GM18505 (cell line): Measurements from ENCODE around the gene RYR3.

Experiments
- ATAC-seq: cut with Tn5 transposase; IDR thresholded peaks from one replicate; pipeline ENCODE4 v1.9.1; 2021; ENCODE audit not compliant: unreplicated experiment
- POLR2A ChIP-seq: IDR thresholded peaks from 4 replicates; pipeline ENCODE4 v1.6.1; 2011; ENCODE audit warnings: borderline replicate concordance; ENCODE audit not compliant: insufficient read depth, insufficient read length; ENCODE audit errors: extremely low read depth

The RYR3 gene

DNA sequence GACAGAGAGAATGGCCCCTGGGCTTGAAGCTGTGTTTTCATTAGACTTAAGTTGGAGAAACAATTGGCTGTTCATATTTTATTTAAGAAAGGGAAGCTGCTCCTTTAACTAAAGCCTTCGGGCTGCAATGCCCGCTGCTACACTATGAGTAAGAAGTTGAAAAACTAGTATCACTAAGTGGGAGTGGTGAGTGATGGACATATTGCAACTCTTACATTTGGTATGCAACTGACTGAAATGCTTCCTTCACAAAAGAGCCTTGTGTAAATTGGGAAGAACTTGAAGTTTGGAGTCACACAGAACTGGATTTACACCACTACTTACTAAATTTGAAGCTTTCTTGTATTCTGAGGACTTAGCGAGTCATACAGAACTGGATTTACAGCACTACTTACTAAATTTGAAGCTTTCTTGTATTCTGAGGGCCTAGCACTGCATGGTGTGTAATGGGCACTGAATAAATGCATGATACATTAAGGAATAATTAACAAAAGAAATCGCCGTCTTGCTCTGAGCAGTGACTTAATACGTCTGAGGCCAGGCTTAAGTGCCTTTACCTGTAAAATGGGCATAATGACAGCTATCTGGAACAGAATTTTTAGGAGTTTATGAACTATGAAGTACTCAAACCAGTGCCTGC is 149.5 kb downstream of the RYR3 start:
- no peak for TF ChIP-seq POLR2A
- ATAC-seq, result no peak

DNA sequence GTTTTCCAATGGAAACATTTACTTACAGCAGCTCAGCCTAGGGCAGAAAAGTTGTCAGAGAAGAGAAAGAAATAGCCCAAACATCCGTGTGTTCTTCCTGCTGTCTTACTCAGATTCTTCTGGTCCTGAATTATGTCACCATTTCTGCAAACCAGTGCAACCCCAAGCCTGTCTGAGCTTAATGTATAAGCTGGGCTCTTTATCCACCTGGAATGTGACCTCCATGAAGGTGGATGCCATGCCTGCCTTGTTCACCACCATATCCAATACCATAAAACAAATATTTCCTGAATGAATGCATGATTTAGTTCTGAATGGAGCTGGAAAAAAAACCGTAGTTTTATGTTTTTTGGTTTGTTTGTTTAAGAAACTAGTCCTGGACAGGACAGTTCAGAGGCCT is 150.9 kb downstream of the RYR3 start:
- ATAC-seq, result no peak
- TF ChIP-seq POLR2A, result no peak

DNA sequence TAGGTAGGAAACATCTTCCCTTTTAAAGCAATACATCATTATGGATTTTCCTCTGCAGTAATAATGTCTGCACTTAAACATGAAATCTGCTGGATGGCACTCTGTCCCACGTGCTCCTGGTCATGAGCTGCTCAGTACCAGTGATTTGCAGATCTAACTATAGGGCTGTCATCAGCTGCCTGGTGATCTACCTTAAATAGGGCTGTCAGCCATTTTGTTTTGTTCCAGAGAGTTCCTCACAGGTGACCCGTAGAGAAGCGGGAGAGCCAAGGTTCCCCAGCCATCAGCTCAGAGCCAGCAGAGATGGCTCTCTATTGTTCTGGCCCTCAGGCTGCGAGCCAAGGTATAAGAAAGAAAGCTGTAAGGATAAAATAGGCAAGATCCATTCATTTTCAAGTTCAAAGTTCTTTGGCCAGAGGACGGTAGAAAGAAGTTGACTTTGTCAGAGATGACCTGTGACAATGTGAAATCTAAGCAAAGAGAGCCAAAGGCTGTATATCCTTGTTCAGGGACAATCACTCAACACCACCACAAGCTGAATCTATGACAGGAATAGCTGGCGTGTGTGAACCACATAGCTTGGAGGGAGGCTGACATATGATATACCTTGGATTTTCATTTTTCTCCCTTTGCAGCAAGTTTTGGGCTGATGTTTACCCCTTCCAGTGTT is 156.5 kb downstream of the RYR3 start:
- no peak for TF ChIP-seq POLR2A
- no peak for ATAC-seq

DNA sequence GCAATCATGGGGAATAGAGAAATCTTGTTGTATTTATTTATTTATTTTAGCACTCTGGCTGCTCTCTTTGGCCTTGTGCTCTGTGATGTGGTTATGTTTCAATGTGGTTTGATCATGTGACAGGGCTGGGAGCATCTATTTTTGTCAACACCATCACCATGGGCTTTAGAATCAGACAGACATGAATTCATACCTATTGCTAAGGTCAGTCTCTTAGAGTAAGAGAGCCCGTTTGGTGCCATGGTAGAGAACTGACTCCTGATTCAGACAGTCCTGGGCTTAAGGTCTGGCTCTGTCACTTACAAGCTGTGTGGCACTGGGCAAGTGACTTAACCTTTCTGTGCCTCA is 157.0 kb downstream of the RYR3 start:
- ATAC-seq, result no peak
- TF ChIP-seq POLR2A, result no peak

DNA sequence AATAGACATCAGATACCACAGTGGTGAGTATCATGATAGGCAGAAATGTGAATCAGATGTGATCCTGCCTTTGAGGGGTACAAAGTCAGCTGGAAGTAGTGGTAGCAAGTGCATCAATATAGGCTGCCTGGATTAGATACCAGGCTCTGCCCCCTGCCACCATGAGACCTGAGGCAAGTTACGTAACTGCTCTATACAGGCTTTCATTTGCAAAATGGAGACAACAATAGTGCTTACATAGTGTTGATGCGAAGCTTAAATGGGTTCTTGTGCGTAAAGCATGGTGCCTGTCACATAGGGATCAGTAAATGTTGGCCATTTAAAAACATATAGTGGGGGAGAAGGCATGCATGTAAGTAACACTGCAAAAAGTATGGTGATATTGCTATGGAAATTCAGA is 158.0 kb downstream of the RYR3 start:
- ATAC-seq, result no peak
- TF ChIP-seq POLR2A, result no peak

DNA sequence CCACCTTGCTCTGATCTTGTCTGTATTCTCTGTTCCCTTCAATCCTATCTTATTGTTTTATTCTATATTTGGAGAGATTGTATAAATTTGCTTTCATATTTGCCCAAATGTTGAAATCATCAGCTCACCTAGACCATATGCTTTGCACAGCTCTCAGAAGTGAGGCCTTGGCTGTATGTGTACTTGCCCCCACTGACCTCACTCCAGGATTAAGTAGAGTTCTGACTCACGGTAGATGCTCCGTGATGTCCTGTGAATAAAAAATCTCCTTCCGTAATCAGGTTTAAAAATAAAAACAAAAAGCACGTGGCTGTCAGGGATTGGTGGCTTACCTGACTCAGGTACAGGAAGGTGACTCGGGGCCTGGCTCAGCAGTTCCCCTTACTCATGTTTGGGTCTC is 162.2 kb downstream of the RYR3 start:
- ATAC-seq, result no peak
- no peak for TF ChIP-seq POLR2A

DNA sequence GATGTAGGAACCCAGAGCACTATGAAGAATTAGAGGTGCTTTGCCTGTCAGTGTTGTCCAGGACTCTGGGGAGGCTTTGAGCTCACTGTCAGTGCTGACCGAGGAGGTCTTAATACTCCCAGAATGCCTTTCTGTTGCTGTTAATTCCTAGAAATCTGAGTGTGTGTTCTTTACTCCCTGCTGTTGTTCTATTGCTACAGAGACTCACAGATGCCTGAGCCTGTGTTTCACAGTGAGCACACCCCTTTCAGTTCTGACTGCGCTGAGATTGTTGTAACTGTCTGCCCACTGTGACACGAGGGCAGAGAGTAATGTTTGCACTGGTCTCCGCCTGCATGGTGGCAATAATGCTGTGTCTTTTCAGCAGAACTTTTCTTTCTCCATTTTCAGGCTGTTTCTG is 162.9 kb downstream of the RYR3 start:
- TF ChIP-seq POLR2A, result no peak
- no peak for ATAC-seq

DNA sequence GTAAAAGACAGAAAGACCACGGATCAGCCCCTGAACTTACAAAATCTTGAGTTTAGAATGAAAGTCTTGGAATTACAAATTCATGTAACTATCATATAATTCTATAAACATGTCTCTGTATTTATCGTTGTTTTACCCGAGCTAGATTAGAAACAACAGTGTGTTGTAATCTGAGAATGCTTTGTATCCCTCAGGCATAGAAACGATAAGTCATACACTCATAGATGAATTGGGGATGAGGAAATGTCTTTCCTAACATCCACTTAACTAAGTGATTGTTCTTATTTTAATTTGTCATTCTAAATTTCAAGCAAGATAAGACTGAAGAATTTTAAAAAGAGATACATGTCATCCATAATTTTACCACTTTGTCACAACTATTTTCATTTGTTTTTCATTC is 165.3 kb downstream of the RYR3 start:
- ATAC-seq, result no peak
- TF ChIP-seq POLR2A, result no peak

DNA sequence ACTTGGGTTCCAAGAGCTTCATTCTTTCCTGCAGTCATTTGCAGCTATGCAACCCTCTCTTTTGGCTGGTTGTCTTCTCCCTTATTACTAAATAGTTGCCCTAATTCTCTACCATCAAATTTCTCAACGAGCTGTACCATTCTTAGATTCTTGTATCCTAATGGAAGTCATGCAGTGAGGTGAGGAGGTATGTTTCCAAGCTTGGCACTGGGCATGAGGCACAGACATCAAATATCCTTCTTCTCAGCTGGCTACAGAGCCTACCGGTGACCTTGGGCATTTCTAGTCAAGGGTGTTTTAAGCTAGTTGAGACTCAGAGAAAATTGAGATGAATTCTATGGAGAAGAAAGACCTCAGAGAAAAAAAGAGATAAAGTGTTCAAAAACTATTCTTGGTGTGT is 166.1 kb downstream of the RYR3 start:
- ATAC-seq, result no peak

DNA sequence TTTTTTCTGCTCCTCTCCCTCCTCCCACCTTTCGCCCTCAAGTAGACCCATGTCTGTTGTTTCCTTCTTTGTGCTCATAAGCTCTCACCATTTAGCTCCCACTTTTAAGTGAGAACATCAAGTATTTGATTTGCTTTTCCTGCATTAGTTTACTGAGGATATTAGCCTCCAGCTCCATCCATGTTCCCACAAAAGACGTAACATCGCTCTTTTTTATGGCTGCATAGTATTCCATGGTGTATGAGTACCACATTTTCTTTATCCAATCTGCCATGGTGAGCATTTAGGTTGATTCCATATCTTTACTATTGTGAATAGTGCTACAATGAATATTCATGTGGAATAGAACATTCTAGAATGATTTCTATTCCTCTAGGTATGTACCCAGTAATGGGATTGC is 178.6 kb downstream of the RYR3 start:
- ATAC-seq, result no peak
- TF ChIP-seq POLR2A, result no peak

More for the DNA sequence above, 166.1 kb downstream of the RYR3 start:
- TF ChIP-seq POLR2A, result no peak

DNA sequence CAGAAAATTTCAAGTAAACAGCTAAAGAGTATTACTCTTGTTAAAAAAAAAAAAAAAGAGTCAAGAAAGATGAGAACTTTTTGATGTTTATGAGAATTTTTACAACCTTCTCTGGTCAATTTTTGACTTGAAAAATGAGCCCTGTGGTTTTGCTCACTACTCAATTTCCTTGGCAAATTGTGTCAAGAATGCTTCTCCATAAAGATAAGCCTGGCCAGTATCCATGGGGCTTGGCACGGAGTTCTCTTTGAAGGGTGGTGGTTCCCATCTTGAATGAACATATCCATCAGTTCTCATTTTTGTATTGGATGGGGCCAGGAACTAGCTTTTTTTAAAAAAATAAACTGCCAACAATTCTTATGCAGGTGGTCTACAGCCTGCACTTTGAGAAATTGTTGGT is 179.9 kb downstream of the RYR3 start:
- TF ChIP-seq POLR2A, result no peak
- ATAC-seq, result no peak

DNA sequence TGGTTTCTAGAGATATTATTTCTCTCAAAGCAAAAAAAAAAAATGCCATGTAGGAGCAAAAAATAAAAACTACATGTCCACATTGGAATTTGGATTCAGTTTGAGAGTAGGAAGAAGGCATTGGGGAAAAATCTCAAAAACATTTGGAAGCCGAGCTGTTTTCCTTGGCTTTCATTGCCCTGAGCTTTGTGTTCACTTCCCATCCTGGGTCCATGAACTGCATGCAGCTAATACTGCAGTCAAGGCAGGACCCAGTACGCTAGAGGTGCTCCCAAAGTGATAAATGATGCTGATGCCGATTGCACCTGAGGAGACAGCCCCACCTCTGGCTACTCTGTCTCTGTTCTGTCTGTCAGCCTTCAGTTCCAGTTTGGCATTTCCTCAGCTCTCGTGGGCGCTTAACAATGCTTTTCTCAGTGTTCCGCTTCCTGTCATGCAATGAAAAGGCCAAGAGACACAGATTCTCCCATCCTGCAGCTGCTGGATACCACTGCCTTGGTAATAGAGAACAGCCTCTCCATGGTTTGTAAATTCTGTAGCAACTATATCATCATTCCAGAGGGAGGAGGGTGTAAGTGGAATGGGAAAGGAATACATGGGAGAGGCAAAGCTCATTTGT is 181.8 kb downstream of the RYR3 start:
- no peak for ATAC-seq
- no peak for TF ChIP-seq POLR2A

DNA sequence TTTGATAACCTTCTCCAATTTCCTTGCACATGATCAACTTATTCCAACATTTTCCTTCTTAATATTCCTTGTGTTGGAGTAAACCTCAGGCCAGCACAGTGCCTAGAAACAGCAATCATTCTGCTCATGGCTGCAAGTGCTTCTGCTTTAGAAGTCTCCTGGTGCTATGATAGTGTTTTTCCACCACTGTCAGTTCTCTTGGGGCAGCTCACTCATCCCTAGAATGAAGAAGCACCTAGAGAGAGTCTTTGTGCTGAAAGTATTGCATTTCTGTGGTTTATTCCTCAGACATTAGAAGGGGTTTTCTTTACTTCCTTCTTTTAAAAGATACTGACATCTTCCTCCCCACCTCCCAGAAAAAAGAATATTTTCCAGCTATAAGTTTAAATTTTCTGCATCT is 183.5 kb downstream of the RYR3 start:
- no peak for TF ChIP-seq POLR2A
- no peak for ATAC-seq

DNA sequence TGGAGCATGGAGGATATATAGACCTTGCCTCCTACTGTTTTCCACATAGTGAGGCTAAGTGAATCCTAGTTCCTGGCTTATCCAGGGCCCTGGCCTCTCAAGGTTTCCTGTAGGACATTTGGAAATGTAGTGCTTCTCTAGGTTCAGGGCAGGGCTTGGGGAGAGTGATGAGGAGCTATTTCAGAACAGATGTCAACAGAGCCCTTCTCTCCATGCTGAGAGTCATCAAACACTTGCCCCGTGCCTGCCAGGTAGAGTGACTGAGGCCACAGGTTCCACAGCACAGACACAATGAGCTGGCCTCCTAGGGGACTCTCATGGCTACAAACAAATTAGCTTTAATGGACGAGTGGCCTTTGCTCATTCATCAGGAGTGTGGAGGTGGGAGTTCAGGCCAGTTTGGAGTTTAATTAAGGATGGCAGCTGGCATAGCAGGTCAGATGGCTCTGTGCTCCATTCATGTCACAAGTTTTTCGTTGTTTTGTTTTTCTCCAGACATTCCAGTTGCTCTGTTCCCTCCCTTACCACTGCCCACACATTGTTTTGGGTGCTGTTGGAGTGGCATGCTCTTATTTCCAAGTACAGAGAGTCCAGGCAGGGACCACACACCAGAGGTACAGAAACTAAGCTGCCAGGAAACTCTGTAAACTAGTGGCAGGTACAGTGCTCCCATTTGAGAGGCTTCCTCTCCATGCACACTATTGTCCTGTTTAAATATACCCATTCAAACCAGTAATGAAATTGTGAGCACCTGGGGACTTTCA is 189.8 kb downstream of the RYR3 start:
- no peak for TF ChIP-seq POLR2A
- ATAC-seq, result no peak

DNA sequence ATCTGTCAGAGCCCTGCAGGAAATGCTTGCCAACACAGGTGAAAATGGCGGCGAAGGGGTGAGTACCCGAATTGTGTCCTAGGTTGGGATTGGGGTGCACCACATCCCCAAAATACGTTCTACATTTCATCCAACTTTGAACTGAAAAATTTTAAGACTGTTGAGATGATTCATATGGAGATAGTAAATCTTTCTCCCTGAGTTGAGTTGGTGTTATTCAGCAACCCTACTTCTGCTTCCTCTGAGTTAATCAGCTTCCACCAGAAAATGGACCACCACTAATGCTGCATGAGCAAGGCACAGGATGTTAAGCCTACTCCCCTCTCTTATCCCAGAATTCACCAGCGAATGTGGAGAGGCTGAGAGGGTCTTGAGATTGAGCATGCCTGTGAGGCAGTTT is 192.9 kb downstream of the RYR3 start:
- no peak for ATAC-seq
- no peak for TF ChIP-seq POLR2A
